Activated T-helper 1 cell treated with Interleukin-2 at 50 U/mL for 16 hours (primary cell): ENCODE measurements around the gene SCIMP.
"Not testable (repeated sequence)": the region's sequence is repeated elsewhere in the genome, so short reads cannot be mapped to it uniquely, and the experiment has no call there.

ENCODE experiments used
- DNase-seq: peaks from one replicate; pipeline ENCODE4 v3.0.0-alpha.2; 2020; ENCODE audit warnings: low read depth

The SCIMP gene

DNA sequence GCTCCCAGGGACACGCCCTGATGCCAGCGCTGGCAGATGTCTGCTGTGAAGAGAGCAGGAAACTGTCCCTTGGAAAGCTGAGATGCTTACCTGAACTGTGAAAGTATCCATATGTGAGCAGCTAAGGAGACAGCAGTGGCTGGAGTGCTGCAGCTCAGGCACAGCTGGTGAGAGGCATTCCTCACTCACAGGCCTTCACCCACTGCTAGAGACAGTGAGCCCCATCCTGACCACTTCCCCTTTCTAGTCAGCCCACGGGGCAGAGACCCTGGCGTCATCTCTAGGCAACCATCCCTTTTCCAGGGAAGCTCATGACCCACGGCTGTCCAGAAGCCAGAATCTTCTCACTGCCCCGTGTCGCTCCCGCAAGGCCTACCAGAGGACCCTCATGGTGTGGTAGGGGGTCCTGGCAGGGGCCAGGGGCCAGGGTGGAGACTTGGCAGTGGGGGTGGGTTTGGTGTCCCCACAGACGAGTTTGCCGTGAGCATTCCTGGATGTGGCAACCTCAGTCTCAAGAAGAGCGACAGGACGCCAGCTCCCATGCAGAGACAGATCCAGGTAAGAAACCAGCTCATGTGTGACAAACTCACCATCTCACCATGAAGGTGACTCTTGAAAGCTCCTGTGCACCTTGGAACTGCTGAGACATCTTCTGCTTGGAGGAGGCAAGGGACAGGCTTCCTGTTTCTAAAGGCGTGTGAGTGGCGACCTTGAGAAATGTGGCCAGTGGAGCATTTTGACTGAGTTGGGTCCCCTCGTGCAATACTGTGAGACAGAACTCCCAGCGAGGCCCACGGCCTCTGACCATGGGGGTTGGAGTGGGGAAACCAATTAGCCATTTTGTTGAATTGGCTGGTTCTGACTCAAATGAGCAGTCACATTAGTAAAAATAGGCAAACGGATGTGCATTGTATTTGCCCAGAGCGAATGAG is at the start of gene SCIMP:
TSS of gene SCIMP (minus strand) at position 216 of the 932 bp plus-strand sequence. CDS start at position 111, 105 bp downstream.
- DNase-seq = no peak

DNA sequence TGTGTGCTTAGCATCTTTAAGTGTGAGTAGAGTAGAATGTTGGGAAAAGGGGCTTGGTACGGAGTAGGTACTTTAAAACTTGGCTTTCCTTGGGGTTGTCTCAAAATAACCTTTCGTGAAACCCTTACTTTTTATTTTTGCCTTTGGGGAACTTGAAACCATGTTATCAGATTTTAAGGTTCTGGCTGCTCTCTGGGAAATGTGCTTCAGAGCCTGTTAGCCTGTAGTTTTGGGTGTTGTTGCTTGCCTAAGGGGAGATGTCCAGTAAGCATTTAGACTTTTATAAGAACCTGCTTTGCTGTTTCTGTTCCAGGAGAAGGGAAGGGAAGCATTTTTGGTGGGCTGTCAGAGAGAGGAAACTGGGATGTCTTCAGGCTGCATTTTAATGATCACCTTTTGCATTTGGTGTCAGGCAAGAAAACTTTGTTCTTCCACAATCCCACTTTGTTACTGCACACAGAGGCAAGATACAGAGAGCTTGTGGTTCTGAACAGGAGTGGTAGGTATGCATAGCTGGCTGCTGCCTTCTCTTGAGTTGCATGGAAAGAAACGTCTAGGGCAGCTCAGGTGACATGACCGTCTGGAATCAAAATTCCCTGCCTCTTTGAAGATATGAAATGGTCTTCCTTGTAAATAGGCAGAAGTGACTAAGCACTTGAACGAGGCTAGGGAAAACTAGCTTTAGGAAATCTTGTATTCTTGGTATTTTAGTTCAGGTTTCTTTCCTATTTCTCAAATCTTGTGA is 49.1 kb upstream of the SCIMP start:
- no peak for DNase-seq

DNA sequence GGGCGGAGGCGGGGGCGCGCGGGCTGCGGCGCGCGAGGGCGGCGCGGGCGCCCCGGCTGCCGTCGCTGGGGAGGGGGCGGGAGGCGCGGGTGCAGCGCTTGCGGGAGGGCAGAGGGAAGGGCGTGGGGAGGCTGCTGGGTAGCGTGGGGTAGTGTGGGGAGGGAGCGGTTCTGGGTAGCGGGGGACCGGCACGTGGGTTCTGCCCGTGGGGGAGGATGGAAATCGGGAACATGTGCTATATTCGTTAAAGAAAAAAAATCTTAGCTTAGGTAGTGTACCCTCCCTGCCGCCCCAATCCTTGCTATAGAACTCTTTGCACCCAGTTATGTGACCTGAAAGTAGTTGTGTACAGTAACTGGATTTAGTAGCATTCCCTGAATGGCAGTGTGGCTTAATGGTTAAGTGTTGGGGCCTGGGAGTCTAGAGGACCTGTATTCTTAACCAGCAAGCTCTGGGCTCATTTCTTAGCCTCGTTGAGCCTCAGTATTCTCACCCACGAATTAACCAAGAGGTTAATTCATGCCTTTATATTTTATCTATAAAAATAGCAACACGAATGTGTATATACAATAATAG is 48.1 kb upstream of the SCIMP start:
- DNase-seq = no peak

DNA sequence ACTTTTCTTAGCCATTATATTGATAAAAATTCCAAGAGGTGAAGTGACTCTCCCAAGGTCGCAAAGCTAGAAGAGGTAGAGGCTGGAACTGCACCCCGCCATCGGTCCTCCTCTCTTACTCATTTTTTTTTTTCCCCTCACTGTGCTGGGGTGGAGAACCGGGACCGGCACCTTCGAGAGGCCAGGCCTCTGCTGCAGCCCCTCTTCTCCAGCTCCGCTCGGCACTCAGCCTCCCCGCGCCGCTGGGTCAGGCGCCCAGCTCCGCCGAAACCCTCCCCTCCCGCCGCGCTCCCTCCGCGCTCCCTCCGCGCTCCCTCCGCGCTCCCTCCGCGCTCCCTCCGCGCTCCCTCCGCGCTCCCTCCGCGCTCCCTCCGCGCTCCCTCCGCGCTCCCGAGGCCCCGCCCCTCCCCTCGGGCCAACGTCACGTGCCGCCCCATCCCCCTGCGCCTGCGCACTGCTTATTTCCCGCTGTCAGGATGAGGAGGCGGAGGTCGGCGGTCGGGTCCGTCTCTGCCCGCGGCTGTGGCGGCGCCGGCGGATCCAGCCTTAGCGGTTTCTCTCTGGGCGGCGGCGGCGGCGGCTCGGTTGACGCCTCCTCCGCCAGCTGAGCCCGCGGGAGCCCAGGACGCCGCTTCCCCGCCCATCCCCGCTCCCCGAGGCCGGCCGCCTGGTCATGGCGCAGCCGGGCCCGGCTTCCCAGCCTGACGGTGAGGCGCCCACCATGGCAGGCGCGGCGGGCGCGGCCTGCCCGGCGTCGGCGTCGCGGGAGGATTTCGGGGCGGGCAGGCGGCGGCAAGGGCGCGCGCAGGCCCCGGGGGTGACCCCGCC is 47.4 kb upstream of the SCIMP start, which contains the start of gene RABEP1:
TSS of gene RABEP1 (plus strand) at position 471 of the 828 bp plus-strand sequence. CDS start at position 674, 203 bp downstream.
- peak; percentile 91 for DNase-seq

DNA sequence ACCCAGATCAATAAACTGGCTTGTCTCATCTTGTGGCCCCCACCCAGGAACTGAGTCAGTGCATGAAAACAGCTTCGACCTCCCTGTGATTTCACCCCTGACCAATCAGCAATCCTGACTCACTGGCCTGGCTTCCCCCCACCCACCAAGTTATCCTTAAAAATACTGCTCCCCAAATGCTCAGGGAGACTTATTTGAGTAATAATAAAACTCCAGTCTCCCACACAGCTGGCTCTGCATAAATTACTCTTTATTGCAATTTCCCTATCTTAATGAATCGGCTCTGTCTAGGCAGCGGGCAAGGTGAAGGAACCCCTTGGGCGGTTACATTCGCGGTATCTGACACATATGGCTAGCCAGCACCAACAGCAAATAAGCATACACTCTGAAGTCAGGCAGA is 37.7 kb upstream of the SCIMP start:
- no peak for DNase-seq

DNA sequence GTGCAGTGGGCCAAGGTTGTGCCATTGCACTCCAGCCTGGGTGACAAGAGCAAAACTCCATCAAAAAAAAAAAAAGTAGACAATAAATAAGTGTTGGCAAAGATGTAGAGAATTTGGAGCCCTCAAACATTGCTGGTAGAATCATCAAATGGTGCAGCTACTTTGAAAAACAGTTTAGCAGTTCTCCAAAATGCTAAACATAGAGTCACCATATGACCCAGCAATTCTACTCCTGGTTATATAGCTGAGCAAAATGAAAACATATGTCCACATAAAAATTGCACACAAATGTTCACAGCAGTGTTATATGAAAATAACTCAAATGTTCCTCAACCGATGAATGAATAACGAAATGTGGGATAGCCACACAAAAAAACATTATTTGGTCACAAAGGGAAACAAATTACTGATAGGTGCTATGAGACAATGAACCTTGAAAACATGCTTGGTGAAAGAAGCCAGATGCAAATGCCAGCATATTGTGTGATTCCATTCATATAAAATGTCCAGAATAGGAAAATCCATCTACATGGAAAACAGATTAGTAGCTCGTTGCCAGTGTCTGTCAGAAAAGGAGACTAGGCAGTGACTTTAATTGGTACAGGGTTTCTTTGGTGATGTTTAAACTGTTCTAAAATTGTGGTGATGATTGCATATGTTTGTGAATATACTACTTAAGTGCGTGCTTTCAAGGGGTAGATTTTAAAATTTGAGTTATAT is 34.7 kb upstream of the SCIMP start:
- DNase-seq = no peak

DNA sequence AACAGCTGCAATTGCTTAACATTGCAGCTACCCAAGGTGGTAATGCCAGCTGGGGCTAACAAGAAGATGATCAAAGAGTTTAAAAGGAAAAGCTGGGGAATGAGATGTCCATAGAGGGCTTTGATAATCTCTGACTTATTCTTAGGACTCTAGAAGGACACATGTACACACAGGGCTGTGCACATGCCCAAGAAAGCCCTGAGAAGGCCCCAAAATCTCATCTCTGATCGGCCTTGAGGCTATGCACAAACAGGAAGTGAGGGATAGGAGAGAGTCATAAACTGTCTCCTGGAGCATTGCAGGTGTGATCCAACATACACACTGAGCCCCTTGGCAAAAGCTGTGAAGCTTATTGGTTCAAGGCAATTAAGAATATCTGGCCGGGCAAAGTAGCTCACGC is 30.2 kb upstream of the SCIMP start:
- no peak for DNase-seq

DNA sequence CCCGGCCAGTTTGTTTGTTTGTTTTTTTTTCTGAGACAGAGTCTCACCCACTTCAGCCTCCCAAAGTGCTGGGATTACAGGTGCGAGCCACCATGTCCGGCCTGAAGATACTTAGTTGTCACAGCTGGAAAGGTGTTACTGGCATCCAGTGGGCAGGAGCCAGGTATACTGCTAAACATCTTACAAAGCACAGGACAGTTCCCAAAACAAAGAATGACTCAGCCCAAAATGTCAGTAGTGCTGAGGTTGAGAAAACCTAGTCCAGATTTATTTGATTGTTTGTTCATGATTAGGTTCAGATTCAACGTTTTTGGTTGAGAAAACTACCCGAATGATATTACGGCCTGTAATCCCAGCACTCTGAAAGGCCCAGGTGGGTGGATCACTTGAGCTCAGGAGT is 28.8 kb upstream of the SCIMP start:
- DNase-seq = no peak

DNA sequence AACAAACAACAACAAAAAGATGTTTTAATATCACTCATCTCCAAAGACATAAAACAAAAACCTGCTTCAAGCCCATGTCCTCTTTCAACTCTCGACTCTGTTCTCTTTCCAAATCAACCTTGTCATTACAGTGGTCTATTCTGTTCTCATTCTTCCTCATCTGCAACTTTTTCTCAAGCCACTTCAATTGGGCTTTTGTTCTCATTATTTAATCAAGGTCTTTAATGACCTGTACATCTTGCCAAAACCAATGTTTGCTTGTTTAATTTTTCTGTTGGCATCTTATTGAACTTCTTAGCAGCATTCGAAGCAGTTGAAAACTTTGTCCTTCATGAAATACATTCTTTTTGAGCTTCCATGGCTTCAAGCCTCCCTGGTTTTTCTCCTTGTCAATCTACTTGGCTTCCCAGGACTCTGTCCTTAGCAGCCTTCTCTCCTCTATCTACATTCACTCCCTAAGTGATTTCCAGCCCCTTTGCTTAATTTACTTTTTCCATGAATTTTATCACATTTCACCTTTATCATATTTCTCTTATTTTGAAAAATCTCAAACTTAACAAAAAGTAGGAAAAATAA is 27.8 kb upstream of the SCIMP start:
- no peak for DNase-seq

DNA sequence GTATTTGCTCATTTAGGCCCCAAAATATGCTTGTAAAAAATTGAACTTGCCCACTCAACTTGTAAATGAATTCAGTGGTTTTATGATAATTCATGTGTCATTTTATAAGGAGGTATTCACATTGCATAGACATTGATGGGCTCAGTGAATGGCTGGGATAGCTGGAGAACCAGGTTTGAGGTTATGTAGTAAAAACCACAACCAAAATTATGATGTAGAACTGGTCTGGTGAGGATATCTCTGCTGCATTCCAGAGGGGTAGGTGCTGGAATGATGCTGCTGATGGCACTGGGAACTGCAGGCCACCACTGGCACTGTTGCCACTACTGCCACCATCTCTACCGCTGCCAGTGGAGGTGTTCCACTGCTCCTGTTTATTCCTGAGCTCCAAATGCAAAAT is 25.9 kb upstream of the SCIMP start:
- DNase-seq = no peak

DNA sequence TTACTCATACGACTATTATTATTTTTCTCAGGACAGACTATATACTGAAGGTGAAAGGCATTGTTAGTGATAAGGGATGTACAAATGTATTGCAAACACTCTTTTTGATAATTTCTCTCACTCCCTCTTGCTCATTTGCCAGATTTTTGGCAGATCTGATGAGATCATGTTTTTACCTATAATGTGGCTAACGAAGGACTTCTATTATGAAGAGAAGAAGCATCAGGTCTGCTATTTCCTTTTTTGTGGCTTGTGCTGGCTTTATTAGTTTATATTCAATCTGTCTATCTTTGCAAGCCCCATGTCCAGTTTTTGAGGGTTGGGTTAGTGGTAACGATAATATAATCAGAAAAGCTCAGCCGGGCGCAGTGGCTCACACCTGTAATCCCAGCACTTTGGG is 22.5 kb upstream of the SCIMP start:
- DNase-seq = no peak

DNA sequence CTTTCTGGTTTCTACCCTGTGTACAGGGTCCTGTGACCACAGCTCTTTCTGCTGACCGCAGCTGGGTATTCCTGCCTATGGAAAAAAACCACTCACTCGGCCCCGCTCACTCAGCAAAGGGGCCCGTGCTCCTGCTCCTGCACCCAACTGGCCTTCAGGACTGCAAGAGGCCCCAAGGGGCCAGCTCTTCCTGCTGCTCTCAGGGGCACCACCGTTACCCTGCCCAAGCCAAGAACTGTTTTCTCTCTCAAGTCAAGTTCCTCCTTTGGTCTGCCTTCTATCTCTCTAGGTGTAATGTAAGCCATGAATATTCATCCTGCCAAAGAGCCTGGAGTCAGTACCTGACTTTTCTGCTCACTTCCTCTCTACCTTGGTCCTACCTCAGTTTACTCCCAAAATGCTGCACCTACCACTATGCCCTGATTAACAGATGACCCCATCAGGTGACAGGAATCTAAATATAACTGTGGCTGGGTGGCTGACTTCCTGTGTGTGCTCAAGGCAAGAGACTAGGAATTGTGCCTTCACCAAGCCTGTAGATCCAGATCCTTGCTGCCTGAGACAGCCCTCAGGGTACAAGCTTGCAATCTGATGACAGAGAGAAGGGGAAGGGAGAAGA is 20.4 kb upstream of the SCIMP start:
- no peak for DNase-seq

DNA sequence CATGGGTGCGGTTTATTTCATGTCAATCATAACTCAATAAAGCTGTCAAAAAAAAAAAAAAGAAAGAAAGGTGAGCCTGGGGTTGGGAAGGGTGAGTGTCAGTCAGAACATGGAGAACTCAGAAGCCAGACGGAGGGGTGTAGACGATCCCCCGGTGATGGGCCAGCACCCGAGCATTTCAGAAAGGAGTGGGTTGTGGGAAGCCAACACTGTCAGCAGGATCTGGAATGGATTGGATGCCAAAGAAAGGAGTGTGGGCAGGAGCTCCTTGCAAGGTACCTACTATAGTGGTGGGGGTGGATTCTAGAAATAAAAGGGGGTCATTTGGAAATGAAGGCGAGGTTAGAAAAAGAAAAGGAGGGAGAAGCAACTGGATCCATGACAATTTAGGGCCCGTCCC is 19.8 kb upstream of the SCIMP start:
- no peak for DNase-seq

DNA sequence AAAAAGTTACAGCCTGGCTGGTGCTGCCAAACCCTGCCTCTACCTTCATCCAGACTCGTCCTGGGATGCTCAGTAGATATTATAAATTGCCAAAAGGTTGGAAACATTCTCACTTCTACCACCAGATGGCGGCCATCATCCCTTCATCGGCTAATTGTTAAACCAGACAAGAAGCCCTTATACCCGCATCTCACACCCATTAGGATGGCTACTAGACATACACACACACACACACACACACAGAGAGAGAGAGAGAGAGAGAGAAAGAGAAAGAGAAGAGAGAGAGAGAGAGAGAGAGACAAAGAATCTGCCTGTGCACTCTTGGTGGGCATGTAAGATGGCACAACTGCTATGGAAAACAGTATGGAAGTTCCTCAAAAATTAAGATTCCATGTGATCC is 15.0 kb upstream of the SCIMP start:
- DNase-seq = peak; percentile 33

DNA sequence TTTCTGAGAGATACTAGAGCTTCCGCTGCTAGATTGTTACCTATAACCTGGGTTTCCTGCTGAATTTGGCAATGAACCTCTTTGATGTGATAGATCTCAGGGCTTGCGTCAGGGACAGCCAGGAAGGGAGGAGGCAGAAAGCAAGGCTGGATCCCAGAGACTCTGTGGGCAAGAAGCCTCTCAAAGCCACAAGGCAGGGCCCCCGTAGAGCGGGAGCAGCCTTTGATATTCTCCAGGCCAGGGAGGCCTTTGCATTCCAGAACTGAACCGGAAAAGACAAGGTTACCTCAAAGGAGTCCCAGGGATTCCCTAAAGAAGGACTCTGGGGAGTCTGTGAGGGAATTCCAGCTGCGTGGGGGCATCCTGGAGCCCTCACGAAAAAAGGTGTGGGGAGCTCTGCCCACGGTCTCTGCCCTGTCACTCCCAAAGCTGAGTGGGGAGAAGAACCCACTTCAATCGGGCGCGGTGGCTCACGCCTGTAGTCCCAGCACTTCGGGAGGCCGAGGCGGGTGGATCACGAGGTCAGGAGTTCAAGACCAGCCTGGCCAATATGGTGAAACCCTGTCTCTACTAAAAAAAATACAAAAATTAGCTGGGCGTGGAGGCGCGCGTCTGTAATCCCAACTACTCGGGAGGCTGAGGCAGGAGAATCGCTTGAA is 14.3 kb upstream of the SCIMP start:
- DNase-seq = no peak

DNA sequence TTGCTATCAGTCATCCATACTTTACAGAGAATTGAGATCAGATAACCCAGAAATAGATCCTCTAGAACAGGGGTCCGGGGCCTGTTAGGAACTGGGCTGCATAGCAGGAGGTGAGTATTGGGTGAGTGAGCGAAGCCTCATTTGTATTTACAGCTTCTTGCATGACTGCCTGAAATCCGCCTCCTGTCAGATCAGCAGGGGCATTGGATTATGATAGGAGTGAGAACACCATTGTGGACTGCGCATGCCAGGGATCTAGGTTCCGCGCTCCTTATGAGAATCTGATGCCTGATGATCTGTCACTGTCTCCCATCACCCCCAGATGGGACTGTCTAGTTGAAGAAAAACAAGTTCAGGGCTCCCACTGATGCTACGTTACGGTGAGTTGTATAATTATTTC is 13.0 kb upstream of the SCIMP start:
- no peak for DNase-seq

DNA sequence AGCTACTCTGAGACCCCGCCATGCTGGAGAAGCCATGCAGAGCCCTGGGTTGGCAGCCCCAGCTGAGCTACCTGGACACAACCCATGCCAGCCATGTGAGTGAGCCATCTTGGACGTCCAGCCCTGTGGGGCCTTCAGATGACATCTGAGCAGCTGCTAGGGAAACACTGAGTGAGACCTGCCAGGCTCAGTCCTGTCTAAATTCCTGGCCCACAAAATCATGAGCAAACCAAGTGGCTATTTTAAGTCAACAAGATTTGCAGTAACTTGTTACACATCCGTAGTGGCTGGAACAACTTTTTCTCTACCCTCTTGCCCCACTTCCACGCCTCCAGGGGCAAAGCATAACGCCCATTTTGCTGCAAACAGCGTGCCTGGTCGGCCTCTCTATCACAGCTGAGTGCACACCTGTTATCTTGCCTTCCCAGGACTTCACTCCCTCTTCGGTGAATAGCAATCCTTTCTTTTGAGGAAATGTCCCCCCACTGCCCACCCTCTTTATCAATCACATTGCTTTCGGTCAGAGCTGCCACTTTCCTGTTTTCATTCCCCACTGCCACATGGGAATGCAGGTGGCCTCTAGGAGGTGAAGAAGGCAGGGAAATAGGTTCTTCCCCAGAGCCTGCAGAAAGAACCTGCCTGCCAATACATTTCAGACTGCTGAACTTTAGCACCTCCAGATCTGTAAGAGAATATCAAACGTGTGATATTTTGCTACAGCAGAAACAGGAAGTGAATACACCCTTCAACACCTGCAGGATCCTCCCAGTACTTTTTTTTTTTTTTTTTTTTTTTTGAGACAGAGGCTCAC is 7.4 kb upstream of the SCIMP start:
- no peak for DNase-seq

DNA sequence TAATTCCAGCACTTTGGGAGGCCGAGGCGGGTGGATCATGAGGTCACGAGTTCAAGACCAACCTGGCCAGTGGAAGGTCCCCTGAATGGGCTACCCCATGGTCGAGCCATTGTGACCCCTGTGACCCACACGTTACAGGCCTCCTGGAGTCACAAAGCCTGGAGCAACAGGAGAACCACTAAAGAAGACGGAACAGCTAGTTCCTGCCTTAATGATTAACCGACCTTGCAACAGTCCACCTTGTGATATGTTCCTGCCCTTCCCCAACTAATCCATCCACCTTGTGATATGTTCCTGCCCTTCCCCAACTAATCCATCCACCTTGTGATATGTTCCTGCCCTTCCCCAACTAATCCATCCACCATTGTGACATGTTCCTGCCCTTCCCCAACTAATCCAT is 5.1 kb upstream of the SCIMP start:
- DNase-seq = not testable (repeated sequence)

DNA sequence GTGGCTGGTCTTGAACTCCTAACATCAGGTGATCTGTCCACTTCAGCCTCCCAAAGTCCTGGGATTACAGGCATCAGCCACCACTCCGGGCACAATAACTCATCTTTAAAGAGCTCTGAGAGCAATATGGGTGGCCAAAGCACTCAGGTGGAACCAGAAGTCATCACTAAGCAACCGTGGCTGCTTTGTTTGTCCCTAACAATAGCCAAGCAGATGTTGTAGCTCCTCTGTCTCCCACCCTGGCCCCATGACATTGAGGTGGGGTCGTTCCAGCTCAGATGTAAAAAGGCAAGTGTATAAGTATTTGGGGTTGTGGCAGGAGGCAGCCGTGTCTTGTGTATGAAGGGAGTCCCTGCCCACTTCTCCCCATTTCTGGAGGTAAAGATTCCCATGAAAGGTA is 3.7 kb upstream of the SCIMP start:
- no peak for DNase-seq
